ENCODE data around the gene RRP36.

RRP36 gene

DNA sequence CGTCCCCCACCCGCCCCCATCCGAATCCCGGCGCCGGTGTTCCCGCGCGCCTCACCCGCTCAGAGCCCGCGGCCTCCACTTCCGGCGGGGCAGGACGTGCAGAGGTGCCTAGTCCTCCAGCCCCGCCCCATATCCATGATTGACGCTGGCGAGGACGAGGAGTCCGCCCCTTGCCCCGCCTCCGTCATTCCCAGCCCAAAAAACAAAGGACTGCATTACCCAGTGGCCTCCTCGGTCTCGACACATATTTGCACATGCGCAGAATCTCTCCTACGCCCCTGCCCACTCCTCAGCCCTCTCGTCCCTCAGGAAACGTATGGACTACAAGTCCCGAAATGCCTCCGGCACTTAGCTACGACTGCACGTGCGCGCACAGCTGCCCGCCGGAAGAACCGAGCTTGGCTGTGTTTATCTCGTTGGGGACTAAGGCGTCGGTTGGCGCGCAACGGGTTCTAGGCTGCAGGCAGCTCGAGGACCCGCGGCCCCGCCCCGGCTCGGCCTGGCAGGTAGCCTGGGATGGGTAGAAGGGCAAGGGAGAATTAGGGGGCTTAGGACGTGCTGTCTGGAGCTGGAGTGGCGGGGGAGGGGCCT, 7.5 kb upstream of the RRP36 start, which contains the start of the genes KLHDC3 and MEA1:
Gene KLHDC3, plus strand, starts transcription at position 407 of the 591 bp plus-strand sequence. CDS start 2,944 bp downstream, outside the sequence.
Gene MEA1, minus strand, starts transcription at position 104 of the 591 bp plus-strand sequence. CDS start 133 bp downstream, outside the sequence.
- TF ChIP-seq CTCF (conservative IDR thresholded peaks at IDR 0.05; ENCODE audit: control insufficient read depth, insufficient read depth, low read depth, low read length), result no peak
- H3K4me3 ChIP-seq (ENCODE audit: control insufficient read depth, low read depth, low read length), result peak within 1 kb of the TSS; percentile 80
- DNase-seq (ENCODE audit: low read depth), result peak; percentile 100

GRCh38 chr6:43014434-43014909, 7.0 kb upstream of the RRP36 start:
- peak overlapping the region; percentile 80 for H3K4me3 ChIP-seq (ENCODE audit: control insufficient read depth, low read depth, low read length)
- no peak for TF ChIP-seq CTCF (conservative IDR thresholded peaks at IDR 0.05; ENCODE audit: control insufficient read depth, insufficient read depth, low read depth, low read length)
- peak; percentile 45 for DNase-seq (ENCODE audit: low read depth)

- no peak overlapping the region for H3K4me3 ChIP-seq (ENCODE audit: control insufficient read depth, low read depth, low read length)
- TF ChIP-seq CTCF (conservative IDR thresholded peaks at IDR 0.05; ENCODE audit: control insufficient read depth, insufficient read depth, low read depth, low read length), result no peak
- DNase-seq (ENCODE audit: low read depth), result no peak
Measured at GRCh38 chr6:43016176-43016942, 5.1 kb upstream of the RRP36 start.

DNA sequence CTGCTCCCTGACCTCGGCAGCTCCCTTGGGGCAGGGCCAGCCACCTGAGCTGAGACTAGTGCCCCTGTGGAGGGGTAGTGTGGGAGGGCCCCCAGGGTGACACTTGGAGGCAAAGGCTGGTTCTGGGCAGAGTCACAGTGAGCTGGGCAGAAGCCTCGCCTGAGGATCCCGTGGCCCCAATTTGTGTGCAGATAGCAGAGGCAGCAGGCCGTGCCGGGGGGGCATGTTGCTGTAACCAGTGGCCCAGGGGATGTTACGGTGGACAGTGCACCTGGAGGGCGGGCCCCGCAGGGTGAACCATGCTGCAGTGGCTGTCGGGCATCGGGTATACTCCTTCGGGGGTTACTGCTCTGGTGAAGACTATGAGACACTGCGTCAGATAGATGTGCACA, 4.5 kb upstream of the RRP36 start:
- no peak for TF ChIP-seq CTCF (conservative IDR thresholded peaks at IDR 0.05; ENCODE audit: control insufficient read depth, insufficient read depth, low read depth, low read length)
- no peak for DNase-seq (ENCODE audit: low read depth)
- H3K4me3 ChIP-seq (ENCODE audit: control insufficient read depth, low read depth, low read length), result no peak overlapping the region

- TF ChIP-seq CTCF (conservative IDR thresholded peaks at IDR 0.05; ENCODE audit: control insufficient read depth, insufficient read depth, low read depth, low read length), result no peak
- no peak overlapping the region for H3K4me3 ChIP-seq (ENCODE audit: control insufficient read depth, low read depth, low read length)
- no peak for DNase-seq (ENCODE audit: low read depth)
Measured at GRCh38 chr6:43019152-43019551, 2.3 kb upstream of the RRP36 start.

DNA sequence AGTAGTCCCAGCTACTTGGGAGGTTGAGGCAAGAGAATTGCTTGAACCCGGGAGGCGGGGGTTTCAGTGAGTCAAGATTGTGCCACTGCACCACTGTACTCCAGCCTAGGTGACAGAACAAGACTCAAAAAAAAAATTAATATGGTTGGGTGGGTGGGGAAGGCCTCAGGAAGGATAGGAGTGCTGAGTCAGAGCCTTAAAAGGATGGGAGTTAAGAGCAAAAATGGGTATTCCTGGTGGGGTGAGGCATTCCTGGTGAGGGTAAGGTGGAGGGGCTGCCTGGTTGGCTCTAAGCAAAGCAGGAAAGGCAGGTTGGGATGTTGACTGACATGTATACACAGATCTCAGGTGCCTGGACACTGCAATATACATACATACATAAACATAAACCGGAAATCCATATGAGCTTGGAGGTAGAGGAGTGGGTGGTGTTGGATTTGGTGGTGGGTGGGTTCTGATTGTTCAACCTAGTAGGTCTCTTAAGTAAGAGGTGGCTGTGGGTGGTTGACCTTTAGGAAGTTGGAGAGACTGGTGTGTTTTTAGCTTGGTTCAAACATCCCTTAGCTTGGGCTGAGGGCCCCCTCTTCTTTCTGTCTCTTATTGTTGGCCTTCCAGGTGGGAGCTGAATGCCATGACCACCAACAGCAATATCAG, 1.2 kb upstream of the RRP36 start:
- no peak for TF ChIP-seq CTCF (conservative IDR thresholded peaks at IDR 0.05; ENCODE audit: control insufficient read depth, insufficient read depth, low read depth, low read length)
- no peak for DNase-seq (ENCODE audit: low read depth)
- H3K4me3 ChIP-seq (ENCODE audit: control insufficient read depth, low read depth, low read length), result no peak overlapping the region

Measured in fibroblast of mammary gland (primary cell).